Measurements from ENCODE around the gene SRRM5. TPM values are rescaled to one million over a fixed set of nuclear protein-coding genes. Genes with fewer than 3 reads are reported as not detected.
A peak's percentile ranks its signal among the peaks of the same experiment; 100 is the strongest.

SRRM5 gene
- total and polyA plus RNA-seq, 2 experiments from 2014 or later: 0.08 TPM; not detected in 1

DNA sequence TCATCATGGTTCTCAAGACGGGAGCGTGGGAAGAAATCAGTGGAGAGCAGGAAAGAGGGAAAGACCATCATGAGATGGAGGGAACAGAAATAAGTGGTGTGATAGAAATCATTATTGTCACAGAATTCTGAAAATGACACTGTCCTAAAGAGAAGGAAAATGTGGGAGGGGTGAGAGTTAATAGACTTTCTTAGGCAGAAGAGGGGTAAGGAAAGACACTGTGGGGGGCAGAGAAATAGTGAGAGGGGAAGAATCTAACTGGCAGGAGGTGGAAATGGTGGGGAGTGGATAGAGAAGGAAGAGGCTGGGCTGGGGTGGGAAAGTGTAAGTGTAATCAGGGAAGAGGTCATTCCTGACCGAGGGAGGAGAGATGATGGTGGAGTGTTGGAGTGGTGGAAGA lies 33.1 kb upstream of the SRRM5 start:
- Mint-ChIP-seq H3K27ac (no peak overlapping the region), H3K4me1 (peaks cover 29% of the 10 kb centered on the region), H3K9me3 (no peaks in the 10 kb centered on the region; the same call in 2 of the 3 replicates), H3K36me3 (ENCODE audit: low read depth) (peaks cover 6% of the 10 kb centered on the region; the same call in 2 of the 3 replicates), H3K27me3 (ENCODE audit: insufficient read depth, low read depth, poor library complexity) (peaks cover 8% of the 10 kb centered on the region), H3K4me3 (peak overlapping the region; percentile 92)
- Histone ChIP-seq H3K9me2 (ENCODE audit: insufficient read depth) (no peaks in the 10 kb centered on the region), H3K4me2 (no peak overlapping the region), H4K20me1 (replicated peaks; ENCODE audit: insufficient read depth) (no peaks in the 10 kb centered on the region), H3F3A (replicated peaks; ENCODE audit: low read depth) (no peaks in the 10 kb centered on the region; the same call in 1 of the 2 replicates), H2AFZ (no peak overlapping the region), H3K27ac (ENCODE audit: low read depth) (no peak overlapping the region), H3K36me3 (ENCODE audit: insufficient read depth) (no peaks in the 10 kb centered on the region), H3K79me2 (replicated peaks; ENCODE audit: insufficient read depth) (peaks cover 4% of the 10 kb centered on the region; the same call in 1 of the 2 replicates), H3K4me1 (ENCODE audit: insufficient read depth) (peaks cover 14% of the 10 kb centered on the region), H3K4me3 (no peak overlapping the region), H3K27me3 (ENCODE audit: insufficient read depth) (no peaks in the 10 kb centered on the region)
- DNase-seq (ENCODE audit: low spot score) (no peak), ATAC-seq (no peak)
- no peak for TF ChIP-seq NANOG (IDR thresholded peaks at IDR 0.05; ENCODE audit: borderline replicate concordance)
- TF ChIP-seq ZNF114 (CRISPR knock-in tag; IDR thresholded peaks at IDR 0.05): no peak

DNA sequence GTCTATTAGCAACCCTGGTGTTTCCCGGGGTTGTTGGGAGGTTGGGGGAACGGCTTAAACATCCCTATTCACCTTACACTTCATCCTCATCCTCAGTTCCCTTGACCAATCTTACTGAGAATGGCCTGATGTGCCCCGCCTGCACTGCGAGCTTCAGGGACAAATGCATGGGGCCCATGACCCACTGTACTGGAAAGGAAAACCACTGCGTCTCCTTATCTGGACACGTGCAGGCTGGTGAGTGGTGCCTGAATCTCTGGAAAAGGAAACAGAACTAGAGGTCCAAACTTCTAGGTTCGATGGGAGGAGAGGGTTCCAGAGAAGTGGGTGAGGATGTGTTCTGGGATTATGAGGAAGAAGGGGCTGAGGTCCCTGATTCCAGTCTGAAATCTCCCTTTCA lies 30.4 kb upstream of the SRRM5 start:
- Histone ChIP-seq H3K79me2 (replicated peaks; ENCODE audit: insufficient read depth) (peaks cover 4% of the 10 kb centered on the region; the same call in 1 of the 2 replicates), H3K4me1 (ENCODE audit: insufficient read depth) (peaks cover 6% of the 10 kb centered on the region), H4K20me1 (replicated peaks; ENCODE audit: insufficient read depth) (no peaks in the 10 kb centered on the region; the same call in 1 of the 2 replicates), H2AFZ (peak overlapping the region; percentile 66; the same call in 1 of the 2 replicates), H3K36me3 (ENCODE audit: insufficient read depth) (no peaks in the 10 kb centered on the region; the same call in 1 of the 2 replicates), H3K4me3 (peak overlapping the region; percentile 64; the same call in 1 of the 2 replicates), H3K4me2 (peak overlapping the region; percentile 78), H3K9me2 (ENCODE audit: insufficient read depth) (no peaks in the 10 kb centered on the region), H3K27ac (ENCODE audit: low read depth) (no peak overlapping the region), H3K27me3 (ENCODE audit: insufficient read depth) (no peaks in the 10 kb centered on the region), H3F3A (replicated peaks; ENCODE audit: low read depth) (no peaks in the 10 kb centered on the region)
- H3K27ac Mint-ChIP-seq: no peak overlapping the region
- ATAC-seq (no peak), DNase-seq (ENCODE audit: low spot score) (no peak)
- peaks cover 24% of the 10 kb centered on the region for H3K4me1 Mint-ChIP-seq
- H3K27me3 Mint-ChIP-seq (ENCODE audit: insufficient read depth, low read depth, poor library complexity): peaks cover 3% of the 10 kb centered on the region
- H3K4me3 Mint-ChIP-seq: peak overlapping the region; percentile 92
- peaks cover 11% of the 10 kb centered on the region for H3K36me3 Mint-ChIP-seq (ENCODE audit: low read depth)
- no peaks in the 10 kb centered on the region; the same call in 2 of the 3 replicates for H3K9me3 Mint-ChIP-seq
- TF ChIP-seq EZH2phosphoT487 (IDR thresholded peaks at IDR 0.05; ENCODE audit: unreplicated experiment): no peak
- TF ChIP-seq, protein P1, sequence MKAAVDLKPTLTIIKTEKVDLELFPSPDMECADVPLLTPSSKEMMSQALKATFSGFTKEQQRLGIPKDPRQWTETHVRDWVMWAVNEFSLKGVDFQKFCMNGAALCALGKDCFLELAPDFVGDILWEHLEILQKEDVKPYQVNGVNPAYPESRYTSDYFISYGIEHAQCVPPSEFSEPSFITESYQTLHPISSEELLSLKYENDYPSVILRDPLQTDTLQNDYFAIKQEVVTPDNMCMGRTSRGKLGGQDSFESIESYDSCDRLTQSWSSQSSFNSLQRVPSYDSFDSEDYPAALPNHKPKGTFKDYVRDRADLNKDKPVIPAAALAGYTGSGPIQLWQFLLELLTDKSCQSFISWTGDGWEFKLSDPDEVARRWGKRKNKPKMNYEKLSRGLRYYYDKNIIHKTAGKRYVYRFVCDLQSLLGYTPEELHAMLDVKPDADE (IDR thresholded peaks at IDR 0.05): no peak
- TF ChIP-seq, protein P2, sequence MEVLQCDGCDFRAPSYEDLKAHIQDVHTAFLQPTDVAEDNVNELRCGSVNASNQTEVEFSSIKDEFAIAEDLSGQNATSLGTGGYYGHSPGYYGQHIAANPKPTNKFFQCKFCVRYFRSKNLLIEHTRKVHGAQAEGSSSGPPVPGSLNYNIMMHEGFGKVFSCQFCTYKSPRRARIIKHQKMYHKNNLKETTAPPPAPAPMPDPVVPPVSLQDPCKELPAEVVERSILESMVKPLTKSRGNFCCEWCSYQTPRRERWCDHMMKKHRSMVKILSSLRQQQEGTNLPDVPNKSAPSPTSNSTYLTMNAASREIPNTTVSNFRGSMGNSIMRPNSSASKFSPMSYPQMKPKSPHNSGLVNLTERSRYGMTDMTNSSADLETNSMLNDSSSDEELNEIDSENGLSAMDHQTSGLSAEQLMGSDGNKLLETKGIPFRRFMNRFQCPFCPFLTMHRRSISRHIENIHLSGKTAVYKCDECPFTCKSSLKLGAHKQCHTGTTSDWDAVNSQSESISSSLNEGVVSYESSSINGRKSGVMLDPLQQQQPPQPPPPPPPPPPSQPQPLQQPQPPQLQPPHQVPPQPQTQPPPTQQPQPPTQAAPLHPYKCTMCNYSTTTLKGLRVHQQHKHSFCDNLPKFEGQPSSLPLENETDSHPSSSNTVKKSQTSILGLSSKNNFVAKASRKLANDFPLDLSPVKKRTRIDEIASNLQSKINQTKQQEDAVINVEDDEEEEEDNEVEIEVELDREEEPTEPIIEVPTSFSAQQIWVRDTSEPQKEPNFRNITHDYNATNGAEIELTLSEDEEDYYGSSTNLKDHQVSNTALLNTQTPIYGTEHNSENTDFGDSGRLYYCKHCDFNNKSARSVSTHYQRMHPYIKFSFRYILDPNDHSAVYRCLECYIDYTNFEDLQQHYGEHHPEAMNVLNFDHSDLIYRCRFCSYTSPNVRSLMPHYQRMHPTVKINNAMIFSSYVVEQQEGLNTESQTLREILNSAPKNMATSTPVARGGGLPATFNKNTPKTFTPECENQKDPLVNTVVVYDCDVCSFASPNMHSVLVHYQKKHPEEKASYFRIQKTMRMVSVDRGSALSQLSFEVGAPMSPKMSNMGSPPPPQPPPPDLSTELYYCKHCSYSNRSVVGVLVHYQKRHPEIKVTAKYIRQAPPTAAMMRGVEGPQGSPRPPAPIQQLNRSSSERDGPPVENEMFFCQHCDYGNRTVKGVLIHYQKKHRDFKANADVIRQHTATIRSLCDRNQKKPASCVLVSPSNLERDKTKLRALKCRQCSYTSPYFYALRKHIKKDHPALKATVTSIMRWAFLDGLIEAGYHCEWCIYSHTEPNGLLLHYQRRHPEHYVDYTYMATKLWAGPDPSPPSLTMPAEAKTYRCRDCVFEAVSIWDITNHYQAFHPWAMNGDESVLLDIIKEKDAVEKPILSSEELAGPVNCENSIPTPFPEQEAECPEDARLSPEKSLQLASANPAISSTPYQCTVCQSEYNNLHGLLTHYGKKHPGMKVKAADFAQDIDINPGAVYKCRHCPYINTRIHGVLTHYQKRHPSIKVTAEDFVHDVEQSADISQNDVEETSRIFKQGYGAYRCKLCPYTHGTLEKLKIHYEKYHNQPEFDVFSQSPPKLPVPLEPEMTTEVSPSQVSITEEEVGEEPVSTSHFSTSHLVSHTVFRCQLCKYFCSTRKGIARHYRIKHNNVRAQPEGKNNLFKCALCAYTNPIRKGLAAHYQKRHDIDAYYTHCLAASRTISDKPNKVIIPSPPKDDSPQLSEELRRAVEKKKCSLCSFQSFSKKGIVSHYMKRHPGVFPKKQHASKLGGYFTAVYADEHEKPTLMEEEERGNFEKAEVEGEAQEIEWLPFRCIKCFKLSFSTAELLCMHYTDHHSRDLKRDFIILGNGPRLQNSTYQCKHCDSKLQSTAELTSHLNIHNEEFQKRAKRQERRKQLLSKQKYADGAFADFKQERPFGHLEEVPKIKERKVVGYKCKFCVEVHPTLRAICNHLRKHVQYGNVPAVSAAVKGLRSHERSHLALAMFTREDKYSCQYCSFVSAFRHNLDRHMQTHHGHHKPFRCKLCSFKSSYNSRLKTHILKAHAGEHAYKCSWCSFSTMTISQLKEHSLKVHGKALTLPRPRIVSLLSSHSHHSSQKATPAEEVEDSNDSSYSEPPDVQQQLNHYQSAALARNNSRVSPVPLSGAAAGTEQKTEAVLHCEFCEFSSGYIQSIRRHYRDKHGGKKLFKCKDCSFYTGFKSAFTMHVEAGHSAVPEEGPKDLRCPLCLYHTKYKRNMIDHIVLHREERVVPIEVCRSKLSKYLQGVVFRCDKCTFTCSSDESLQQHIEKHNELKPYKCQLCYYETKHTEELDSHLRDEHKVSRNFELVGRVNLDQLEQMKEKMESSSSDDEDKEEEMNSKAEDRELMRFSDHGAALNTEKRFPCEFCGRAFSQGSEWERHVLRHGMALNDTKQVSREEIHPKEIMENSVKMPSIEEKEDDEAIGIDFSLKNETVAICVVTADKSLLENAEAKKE (CRISPR knock-in tag; IDR thresholded peaks at IDR 0.05): no peak
- TF ChIP-seq, protein P3, sequence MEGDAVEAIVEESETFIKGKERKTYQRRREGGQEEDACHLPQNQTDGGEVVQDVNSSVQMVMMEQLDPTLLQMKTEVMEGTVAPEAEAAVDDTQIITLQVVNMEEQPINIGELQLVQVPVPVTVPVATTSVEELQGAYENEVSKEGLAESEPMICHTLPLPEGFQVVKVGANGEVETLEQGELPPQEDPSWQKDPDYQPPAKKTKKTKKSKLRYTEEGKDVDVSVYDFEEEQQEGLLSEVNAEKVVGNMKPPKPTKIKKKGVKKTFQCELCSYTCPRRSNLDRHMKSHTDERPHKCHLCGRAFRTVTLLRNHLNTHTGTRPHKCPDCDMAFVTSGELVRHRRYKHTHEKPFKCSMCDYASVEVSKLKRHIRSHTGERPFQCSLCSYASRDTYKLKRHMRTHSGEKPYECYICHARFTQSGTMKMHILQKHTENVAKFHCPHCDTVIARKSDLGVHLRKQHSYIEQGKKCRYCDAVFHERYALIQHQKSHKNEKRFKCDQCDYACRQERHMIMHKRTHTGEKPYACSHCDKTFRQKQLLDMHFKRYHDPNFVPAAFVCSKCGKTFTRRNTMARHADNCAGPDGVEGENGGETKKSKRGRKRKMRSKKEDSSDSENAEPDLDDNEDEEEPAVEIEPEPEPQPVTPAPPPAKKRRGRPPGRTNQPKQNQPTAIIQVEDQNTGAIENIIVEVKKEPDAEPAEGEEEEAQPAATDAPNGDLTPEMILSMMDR (conservative IDR thresholded peaks at IDR 0.05; ENCODE audit: low read depth in 2 of 2): no peak
- TF ChIP-seq ZNF331 (CRISPR knock-in tag; IDR thresholded peaks at IDR 0.05; ENCODE audit: low read depth): no peak
- TF ChIP-seq ZNF114 (CRISPR knock-in tag; IDR thresholded peaks at IDR 0.05): no peak
- no peak for TF ChIP-seq NANOG (IDR thresholded peaks at IDR 0.05; ENCODE audit: borderline replicate concordance)
- no peak for TF ChIP-seq STAT1 (IDR thresholded peaks at IDR 0.05; ENCODE audit: unreplicated experiment)
- no peak for TF ChIP-seq JUNB (IDR thresholded peaks at IDR 0.05; ENCODE audit: unreplicated experiment)
- TF ChIP-seq POLR2AphosphoS5 (IDR thresholded peaks at IDR 0.05; ENCODE audit: low read depth): no peak
